VCaP (cell line): ENCODE results near the gene PPARG.

ENCODE experiments used
- H3K27ac ChIP-seq: fragments of 450-650 bp; 2 replicates; pipeline ENCODE4 v1.5.1; 2017
- CTCF ChIP-seq: fragments of 450-650 bp; conservative IDR thresholded peaks from 2 replicates; pipeline ENCODE4 v1.5.1; 2017; ENCODE audit warnings: mild to moderate bottlenecking, moderate library complexity

PPARG gene

GRCh38 chr3:12357456-12357855 is 68.6 kb downstream of the PPARG start:
- H3K27ac ChIP-seq: no peak overlapping the region
- TF ChIP-seq CTCF: no peak

DNA sequence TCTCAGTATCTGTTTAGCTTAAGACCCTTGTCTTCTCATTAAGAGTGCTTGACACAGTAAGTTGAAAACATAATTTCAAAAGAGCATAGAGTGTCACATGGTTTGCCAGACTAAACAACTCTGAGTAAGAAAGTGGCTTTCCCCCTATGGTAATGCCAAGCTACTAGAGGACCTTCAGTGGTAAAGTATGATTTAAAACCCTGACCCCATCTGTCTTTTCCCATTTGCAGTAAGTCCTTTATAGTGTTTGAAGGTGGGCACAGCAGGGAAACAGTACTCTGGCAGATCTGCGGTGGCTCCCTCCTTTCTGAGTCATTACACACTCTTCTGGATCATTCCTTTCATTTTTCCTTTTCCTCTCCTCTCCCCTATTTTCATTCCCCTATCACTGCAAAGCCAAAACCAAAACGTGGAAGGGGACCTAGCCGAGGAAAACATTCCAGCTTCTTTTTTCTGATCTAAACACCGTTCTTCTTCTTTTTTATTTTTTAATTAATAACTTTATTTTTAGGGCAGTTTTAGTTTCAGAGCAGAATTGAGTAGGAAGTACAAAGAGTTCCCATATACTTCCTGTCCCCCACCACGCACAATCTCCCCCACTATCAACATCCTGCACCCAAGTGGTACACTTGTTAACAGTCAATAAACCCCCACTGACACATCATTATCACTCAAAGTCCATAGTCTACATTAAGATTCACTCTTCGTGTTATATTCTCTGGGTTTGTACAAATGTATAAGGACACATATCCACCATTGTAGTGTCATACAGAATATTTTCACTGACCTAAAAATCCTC is 74.7 kb downstream of the PPARG start:
- TF ChIP-seq CTCF: no peak
- H3K27ac ChIP-seq: no peak overlapping the region

DNA sequence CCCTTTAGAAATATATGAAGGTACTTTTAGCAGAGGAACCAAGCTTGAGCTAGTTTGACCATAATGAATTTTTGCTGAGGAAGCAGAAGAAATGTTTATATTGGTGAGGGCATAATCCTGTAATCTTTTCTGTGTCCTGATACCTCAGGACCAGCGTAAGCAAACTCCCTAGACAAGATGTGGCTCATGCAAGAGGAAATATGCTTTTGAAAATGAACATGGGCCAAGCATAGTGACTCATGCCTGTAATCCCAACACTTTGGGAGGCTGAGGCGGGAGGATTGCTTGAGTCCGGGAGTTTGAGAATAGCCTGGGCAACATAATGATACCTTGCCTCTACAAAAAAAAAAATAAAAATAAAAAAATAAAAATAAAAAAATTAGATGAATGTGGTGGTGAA is 78.5 kb downstream of the PPARG start:
- no peak overlapping the region for H3K27ac ChIP-seq
- TF ChIP-seq CTCF: no peak

- H3K27ac ChIP-seq: no peak overlapping the region
- TF ChIP-seq CTCF: no peak
Measured at GRCh38 chr3:12369029-12369428, 80.2 kb downstream of the PPARG start.

- no peak overlapping the region for H3K27ac ChIP-seq
- no peak for TF ChIP-seq CTCF
Measured at GRCh38 chr3:12369598-12369997, 80.7 kb downstream of the PPARG start.

DNA sequence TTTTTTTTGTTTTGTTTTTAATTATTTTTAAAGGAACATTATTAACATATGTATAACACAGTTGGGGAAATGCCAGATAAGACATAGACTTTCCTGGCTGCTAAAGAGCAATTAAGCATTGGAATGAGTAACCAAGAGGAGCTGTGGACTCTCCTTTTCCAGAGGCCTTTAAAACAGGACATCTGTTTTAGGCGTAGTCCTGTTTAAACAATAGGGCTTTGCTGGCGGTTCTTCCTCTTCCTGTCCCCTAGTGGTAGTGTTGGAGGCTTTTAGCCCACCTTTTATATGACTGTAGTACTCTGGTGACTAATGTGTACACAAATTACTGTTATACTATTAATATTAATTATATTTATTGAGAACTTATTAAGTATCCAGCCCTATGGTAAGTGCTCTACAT is 81.9 kb downstream of the PPARG start:
- H3K27ac ChIP-seq: no peak overlapping the region

More for the DNA sequence above, 81.9 kb downstream of the PPARG start:
- TF ChIP-seq CTCF: no peak
